ENCODE measurements around the gene CSMD2.

CSMD2 gene

GRCh38 chr1:33872683-33873082 is 292.3 kb downstream of the CSMD2 start:
- Histone ChIP-seq H2BK5ac (ENCODE audit: low read depth, low read length, poor library complexity, severe bottlenecking) (no peak overlapping the region), H3K9ac (ENCODE audit: low read length) (peak overlapping the region; percentile 20), H3K4me1 (ENCODE audit: control insufficient read depth, insufficient read depth, low read depth, low read length) (no peaks in the 10 kb centered on the region), H2AK5ac (ENCODE audit: low read length, severe bottlenecking) (no peak overlapping the region), H2BK120ac (ENCODE audit: low read depth, low read length) (no peak overlapping the region), H3K27me3 (ENCODE audit: control insufficient read depth in 1 of 2, insufficient read depth in 1 of 2, low read length in 2 of 2) (no peaks in the 10 kb centered on the region), H3K4me3 (ENCODE audit: insufficient read depth in 1 of 2, low read depth in 1 of 2, low read length in 2 of 2) (no peak overlapping the region), H3K23ac (ENCODE audit: low read length in 2 of 2) (no peak overlapping the region), H3K79me1 (replicated peaks; ENCODE audit: low read length, poor library complexity, severe bottlenecking) (no peaks in the 10 kb centered on the region), H4K91ac (ENCODE audit: low read length) (no peak overlapping the region), H3K36me3 (ENCODE audit: control insufficient read depth in 1 of 2, insufficient read depth in 2 of 2, low read depth in 1 of 2, low read length in 2 of 2) (no peaks in the 10 kb centered on the region), H2AFZ (ENCODE audit: low read depth, low read length) (no peak overlapping the region), H2BK12ac (ENCODE audit: low read length in 2 of 2) (no peak overlapping the region), H3K18ac (ENCODE audit: low read depth in 1 of 2, low read length in 2 of 2) (no peak overlapping the region), H3K27ac (ENCODE audit: low read length, poor library complexity, severe bottlenecking) (no peak overlapping the region), H3K4me2 (ENCODE audit: low read length, poor library complexity, severe bottlenecking) (no peak overlapping the region), H3K14ac (ENCODE audit: low read length in 2 of 2) (no peak overlapping the region), H3K4ac (ENCODE audit: low read depth in 1 of 2, low read length in 2 of 2) (no peak overlapping the region), H3K9me3 (ENCODE audit: control insufficient read depth, low read length) (no peaks in the 10 kb centered on the region), H2BK15ac (ENCODE audit: low read depth, poor library complexity, severe bottlenecking) (no peak overlapping the region), H4K8ac (ENCODE audit: low read length) (no peak overlapping the region)
- WGBS = 100% methylated on average over 1 of the region's 2 CpGs
- DNase-seq = no peak

- no peak overlapping the region for H4K91ac ChIP-seq (ENCODE audit: low read length)
- no peaks in the 10 kb centered on the region for H3K9me3 ChIP-seq (ENCODE audit: control insufficient read depth, low read length)
- no peak overlapping the region for H3K4me2 ChIP-seq (ENCODE audit: low read length, poor library complexity, severe bottlenecking)
- no peak overlapping the region for H2BK120ac ChIP-seq (ENCODE audit: low read depth, low read length)
- no peak overlapping the region for H3K18ac ChIP-seq (ENCODE audit: low read depth in 1 of 2, low read length in 2 of 2)
- no peak overlapping the region for H2BK15ac ChIP-seq (ENCODE audit: low read depth, poor library complexity, severe bottlenecking)
- H3K27me3 ChIP-seq (ENCODE audit: control insufficient read depth in 1 of 2, insufficient read depth in 1 of 2, low read length in 2 of 2) = no peaks in the 10 kb centered on the region
- H3K4ac ChIP-seq (ENCODE audit: low read depth in 1 of 2, low read length in 2 of 2) = no peak overlapping the region
- no peak overlapping the region for H4K8ac ChIP-seq (ENCODE audit: low read length)
- H2AFZ ChIP-seq (ENCODE audit: low read depth, low read length) = no peak overlapping the region
- no peak overlapping the region for H3K23ac ChIP-seq (ENCODE audit: low read length in 2 of 2)
- no peak overlapping the region for H2BK5ac ChIP-seq (ENCODE audit: low read depth, low read length, poor library complexity, severe bottlenecking)
- no peaks in the 10 kb centered on the region for H3K79me1 ChIP-seq (replicated peaks; ENCODE audit: low read length, poor library complexity, severe bottlenecking)
- peak overlapping the region; percentile 20 for H3K9ac ChIP-seq (ENCODE audit: low read length)
- H3K14ac ChIP-seq (ENCODE audit: low read length in 2 of 2) = no peak overlapping the region
- no peaks in the 10 kb centered on the region for H3K4me1 ChIP-seq (ENCODE audit: control insufficient read depth, insufficient read depth, low read depth, low read length)
- no peak for DNase-seq
- H2BK12ac ChIP-seq (ENCODE audit: low read length in 2 of 2) = no peak overlapping the region
- H3K4me3 ChIP-seq (ENCODE audit: insufficient read depth in 1 of 2, low read depth in 1 of 2, low read length in 2 of 2) = no peak overlapping the region
- no peak overlapping the region for H3K27ac ChIP-seq (ENCODE audit: low read length, poor library complexity, severe bottlenecking)
- no peaks in the 10 kb centered on the region for H3K36me3 ChIP-seq (ENCODE audit: control insufficient read depth in 1 of 2, insufficient read depth in 2 of 2, low read depth in 1 of 2, low read length in 2 of 2)
- H2AK5ac ChIP-seq (ENCODE audit: low read length, severe bottlenecking) = no peak overlapping the region
Measured at GRCh38 chr1:33872275-33872674, 292.8 kb downstream of the CSMD2 start.

- no peak overlapping the region for H3K18ac ChIP-seq (ENCODE audit: low read depth in 1 of 2, low read length in 2 of 2)
- no peak overlapping the region for H3K9ac ChIP-seq (ENCODE audit: low read length)
- H2AFZ ChIP-seq (ENCODE audit: low read depth, low read length) = no peak overlapping the region
- WGBS = 80% methylated on average over 1 of the region's 1 CpG
- no peak overlapping the region for H4K8ac ChIP-seq (ENCODE audit: low read length)
- no peak overlapping the region for H3K4me2 ChIP-seq (ENCODE audit: low read length, poor library complexity, severe bottlenecking)
- no peak overlapping the region for H2BK12ac ChIP-seq (ENCODE audit: low read length in 2 of 2)
- H3K4ac ChIP-seq (ENCODE audit: low read depth in 1 of 2, low read length in 2 of 2) = no peak overlapping the region
- H3K79me1 ChIP-seq (replicated peaks; ENCODE audit: low read length, poor library complexity, severe bottlenecking) = no peaks in the 10 kb centered on the region
- H3K23ac ChIP-seq (ENCODE audit: low read length in 2 of 2) = no peak overlapping the region
- no peak overlapping the region for H3K4me3 ChIP-seq (ENCODE audit: insufficient read depth in 1 of 2, low read depth in 1 of 2, low read length in 2 of 2)
- H3K27me3 ChIP-seq (ENCODE audit: control insufficient read depth in 1 of 2, insufficient read depth in 1 of 2, low read length in 2 of 2) = no peaks in the 10 kb centered on the region
- no peaks in the 10 kb centered on the region for H3K36me3 ChIP-seq (ENCODE audit: control insufficient read depth in 1 of 2, insufficient read depth in 2 of 2, low read depth in 1 of 2, low read length in 2 of 2)
- no peak for DNase-seq
- H3K9me3 ChIP-seq (ENCODE audit: control insufficient read depth, low read length) = no peaks in the 10 kb centered on the region
- H4K91ac ChIP-seq (ENCODE audit: low read length) = no peak overlapping the region
- no peak overlapping the region for H2BK120ac ChIP-seq (ENCODE audit: low read depth, low read length)
- no peak overlapping the region for H2BK15ac ChIP-seq (ENCODE audit: low read depth, poor library complexity, severe bottlenecking)
- no peak overlapping the region for H2BK5ac ChIP-seq (ENCODE audit: low read depth, low read length, poor library complexity, severe bottlenecking)
- no peak overlapping the region for H3K27ac ChIP-seq (ENCODE audit: low read length, poor library complexity, severe bottlenecking)
- H3K4me1 ChIP-seq (ENCODE audit: control insufficient read depth, insufficient read depth, low read depth, low read length) = no peaks in the 10 kb centered on the region
- no peak overlapping the region for H2AK5ac ChIP-seq (ENCODE audit: low read length, severe bottlenecking)
- no peak overlapping the region for H3K14ac ChIP-seq (ENCODE audit: low read length in 2 of 2)
Measured at GRCh38 chr1:33867684-33868083, 297.3 kb downstream of the CSMD2 start.

- Histone ChIP-seq H3K27ac (ENCODE audit: low read length, poor library complexity, severe bottlenecking) (no peak overlapping the region), H3K36me3 (ENCODE audit: control insufficient read depth in 1 of 2, insufficient read depth in 2 of 2, low read depth in 1 of 2, low read length in 2 of 2) (no peaks in the 10 kb centered on the region), H3K9me3 (ENCODE audit: control insufficient read depth, low read length) (no peaks in the 10 kb centered on the region), H3K4ac (ENCODE audit: low read depth in 1 of 2, low read length in 2 of 2) (no peak overlapping the region), H3K18ac (ENCODE audit: low read depth in 1 of 2, low read length in 2 of 2) (no peak overlapping the region), H3K4me3 (ENCODE audit: insufficient read depth in 1 of 2, low read depth in 1 of 2, low read length in 2 of 2) (no peak overlapping the region), H4K91ac (ENCODE audit: low read length) (no peak overlapping the region), H3K4me1 (ENCODE audit: control insufficient read depth, insufficient read depth, low read depth, low read length) (no peaks in the 10 kb centered on the region), H3K14ac (ENCODE audit: low read length in 2 of 2) (no peak overlapping the region), H3K27me3 (ENCODE audit: control insufficient read depth in 1 of 2, insufficient read depth in 1 of 2, low read length in 2 of 2) (no peaks in the 10 kb centered on the region), H3K4me2 (ENCODE audit: low read length, poor library complexity, severe bottlenecking) (no peak overlapping the region), H2BK12ac (ENCODE audit: low read length in 2 of 2) (no peak overlapping the region), H2BK120ac (ENCODE audit: low read depth, low read length) (no peak overlapping the region), H3K23ac (ENCODE audit: low read length in 2 of 2) (no peak overlapping the region), H2BK5ac (ENCODE audit: low read depth, low read length, poor library complexity, severe bottlenecking) (no peak overlapping the region), H3K9ac (ENCODE audit: low read length) (no peak overlapping the region), H2AK5ac (ENCODE audit: low read length, severe bottlenecking) (no peak overlapping the region), H3K79me1 (replicated peaks; ENCODE audit: low read length, poor library complexity, severe bottlenecking) (no peaks in the 10 kb centered on the region), H2AFZ (ENCODE audit: low read depth, low read length) (no peak overlapping the region), H4K8ac (ENCODE audit: low read length) (no peak overlapping the region), H2BK15ac (ENCODE audit: low read depth, poor library complexity, severe bottlenecking) (no peak overlapping the region)
- no peak for DNase-seq
- WGBS = 68% methylated on average over 6 of the region's 6 CpGs
Measured at GRCh38 chr1:33866281-33866680, 298.7 kb downstream of the CSMD2 start.
